ENCODE measurements around the gene PHF19.

Gene PHF19

GRCh38 chr9:120892748-120893610 is 16.0 kb upstream of the PHF19 start:
- in situ Hi-C loops (cut with HindIII; ENCODE audit: low sequenced_read_pairs): no loop called here

GRCh38 chr9:120891884-120892747 is 15.1 kb upstream of the PHF19 start:
- in situ Hi-C loops (cut with HindIII; ENCODE audit: low sequenced_read_pairs): no loop called here

DNA sequence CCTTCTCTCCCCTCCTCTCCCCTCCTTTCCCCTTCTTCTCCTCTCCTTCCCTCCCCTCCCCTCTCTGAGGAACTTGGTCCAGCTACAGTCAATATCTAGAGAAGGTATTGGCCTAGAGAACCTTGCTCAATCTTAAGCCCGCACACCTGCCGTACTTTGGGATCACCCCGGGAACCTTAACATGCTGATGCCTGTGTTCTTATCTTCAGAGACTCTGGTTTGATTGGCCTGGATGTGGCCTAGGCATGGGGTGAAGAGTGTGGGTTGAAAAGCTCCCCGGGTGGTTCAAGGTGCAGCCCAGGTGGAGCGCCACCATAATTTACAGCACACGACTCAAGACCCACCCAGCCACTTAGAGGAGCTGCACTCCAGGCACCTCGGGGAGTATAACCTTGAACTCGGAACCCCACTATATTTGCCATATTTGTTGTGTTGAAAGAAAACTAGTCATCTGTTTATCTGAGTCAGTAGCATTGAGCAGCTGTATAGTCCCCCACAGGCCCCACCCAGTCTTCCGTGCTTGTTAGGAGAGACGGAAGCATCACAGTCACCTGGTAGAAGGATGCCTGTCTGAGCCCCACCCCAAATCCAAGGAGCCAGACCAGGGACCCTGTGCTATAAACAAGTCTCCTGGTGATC is 14.4 kb upstream of the PHF19 start:
- in situ Hi-C loops (cut with HindIII; ENCODE audit: low sequenced_read_pairs): no loop called here

DNA sequence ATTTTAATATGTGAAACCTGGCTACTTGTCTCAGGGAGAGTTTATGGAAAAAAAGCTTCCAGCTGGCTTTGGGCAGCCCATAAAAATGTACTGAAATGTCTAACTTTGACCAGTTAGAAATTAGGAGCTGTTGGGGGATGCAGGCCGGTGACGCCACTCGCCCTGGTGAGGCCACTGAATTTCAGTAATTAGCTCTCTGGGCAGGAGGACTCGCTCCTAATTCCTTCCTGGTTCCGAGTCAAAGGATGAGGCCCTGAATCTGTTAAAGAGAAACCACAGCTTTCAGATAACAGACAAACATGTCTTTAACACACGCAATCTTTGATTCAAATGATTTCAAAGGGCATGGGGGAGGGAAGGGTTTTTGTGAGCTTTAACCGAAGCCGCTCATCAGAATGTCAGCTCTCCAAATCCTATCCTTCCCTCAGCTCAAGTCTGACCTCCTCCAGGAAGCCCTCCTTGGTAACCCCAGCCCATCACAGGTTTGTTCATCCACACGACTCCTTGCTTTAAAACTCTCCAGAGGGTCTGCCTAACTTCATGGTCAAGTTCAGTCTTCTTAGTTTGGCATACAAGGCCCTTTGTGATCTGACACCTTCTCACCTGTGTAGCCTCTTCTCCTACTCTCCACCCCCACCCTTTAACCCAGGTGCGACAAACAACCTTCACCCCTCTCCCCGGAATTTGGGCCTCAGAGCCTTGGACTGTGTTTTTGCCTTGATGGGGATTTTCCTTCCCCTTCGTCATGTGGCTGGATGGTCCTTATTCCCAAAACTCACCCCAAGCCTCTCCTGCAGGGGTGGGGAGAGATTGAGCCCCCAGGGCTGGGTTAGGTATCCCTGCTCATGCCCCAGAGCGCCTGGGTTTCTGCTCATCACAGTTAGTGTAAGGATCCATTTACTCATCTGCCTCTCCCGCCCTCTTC is 13.6 kb upstream of the PHF19 start:
- in situ Hi-C loops (cut with HindIII; ENCODE audit: low sequenced_read_pairs): no loop called here

DNA sequence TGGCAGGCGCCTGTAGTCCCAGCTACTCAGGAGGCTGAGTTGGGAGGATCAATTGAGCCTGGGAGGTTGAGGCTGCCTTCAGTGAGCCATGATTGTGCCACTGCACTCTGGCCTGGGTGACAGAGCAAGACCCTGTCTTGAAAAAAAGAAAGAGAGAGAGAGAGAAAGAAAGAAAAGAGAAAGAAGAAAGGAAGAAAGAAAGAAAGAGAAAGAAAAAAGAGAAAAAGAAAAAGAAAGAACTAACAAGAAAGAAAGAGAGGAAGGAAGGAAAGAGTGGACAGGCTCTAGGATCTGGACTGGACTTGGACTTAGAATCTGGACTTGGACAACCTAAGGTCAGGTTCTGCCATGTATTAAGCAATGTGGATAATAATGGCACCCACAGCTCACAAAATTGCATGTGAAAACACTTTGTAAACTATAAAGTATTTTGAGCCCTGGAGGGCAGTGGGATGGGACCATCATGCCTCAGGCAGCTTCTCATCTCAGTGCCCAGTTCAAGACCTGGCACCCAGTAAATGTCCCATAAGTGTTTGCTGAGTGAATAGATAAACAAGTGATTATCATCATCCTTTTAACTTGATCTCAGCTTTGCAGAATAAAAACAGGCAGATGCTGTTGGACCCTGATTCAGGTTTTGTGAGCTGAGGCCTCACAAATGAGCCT is 12.8 kb upstream of the PHF19 start:
- in situ Hi-C loops (cut with HindIII; ENCODE audit: low sequenced_read_pairs): no loop called here

- in situ Hi-C loops (cut with HindIII; ENCODE audit: low sequenced_read_pairs): no loop called here
These were observed 11.6 kb upstream of the PHF19 start for GRCh38 chr9:120888626-120889025.

GRCh38 chr9:120886490-120886967 is 9.5 kb upstream of the PHF19 start:
- in situ Hi-C loops (cut with HindIII; ENCODE audit: low sequenced_read_pairs): no loop called here

- in situ Hi-C loops (cut with HindIII; ENCODE audit: low sequenced_read_pairs): no loop called here
These were observed 9.0 kb upstream of the PHF19 start for GRCh38 chr9:120885958-120886357.

DNA sequence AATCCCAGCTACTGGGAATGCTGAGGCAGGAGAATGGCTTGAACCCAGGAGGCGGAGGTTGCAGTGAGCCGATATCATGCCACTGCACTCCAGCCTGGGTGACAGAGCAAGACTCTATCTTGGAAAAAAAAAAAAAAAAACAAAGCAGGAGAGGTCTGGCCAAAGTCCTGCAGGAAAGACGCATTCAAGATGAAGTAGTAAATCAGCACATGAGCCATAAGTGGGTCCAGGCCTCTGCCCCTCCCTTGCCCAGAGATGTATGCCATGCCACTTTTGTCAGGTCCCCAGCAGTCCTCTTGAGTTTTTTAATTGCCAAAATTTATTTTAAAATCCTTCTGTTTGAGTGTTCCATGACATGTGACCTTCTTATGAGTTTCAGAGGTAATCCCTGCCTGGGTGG is 8.5 kb upstream of the PHF19 start:
- in situ Hi-C loops (cut with HindIII; ENCODE audit: low sequenced_read_pairs): no loop called here

- in situ Hi-C loops (cut with HindIII; ENCODE audit: low sequenced_read_pairs): no loop called here
These were observed 6.6 kb upstream of the PHF19 start for GRCh38 chr9:120883608-120883996.

DNA sequence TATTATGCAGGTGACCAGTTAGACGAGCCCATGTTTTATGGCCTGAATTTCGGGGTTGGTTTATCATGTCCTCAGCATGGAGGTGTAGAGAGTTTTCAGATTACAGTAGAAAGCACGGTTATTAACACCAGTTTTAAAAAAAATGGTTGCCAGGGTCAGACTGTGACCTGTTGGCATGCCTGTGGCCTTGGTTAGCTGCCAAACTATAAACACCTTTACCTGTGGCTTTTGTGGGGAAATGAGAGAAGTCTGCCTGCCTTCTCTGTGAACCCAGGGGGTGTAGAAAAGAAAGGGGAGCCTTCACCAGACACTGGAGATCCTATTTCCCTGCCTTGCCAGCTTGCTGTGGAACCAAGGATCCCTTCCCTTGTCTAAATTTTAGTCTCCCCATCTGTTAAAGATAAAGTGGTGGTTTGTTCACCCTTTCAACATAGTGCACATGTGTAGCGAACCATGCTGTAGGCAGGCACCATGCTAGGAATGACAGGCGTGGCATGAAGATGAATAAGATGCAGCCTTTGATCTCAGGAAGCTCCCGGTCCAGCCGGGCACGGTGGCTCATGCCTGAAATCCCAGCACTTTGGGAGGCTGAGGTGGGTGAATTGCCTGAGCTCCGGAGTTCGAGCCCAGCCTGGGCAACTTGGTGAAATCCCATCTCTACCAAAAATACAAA is 6.1 kb upstream of the PHF19 start:
- in situ Hi-C loops (cut with HindIII; ENCODE audit: low sequenced_read_pairs): no loop called here

- in situ Hi-C loops (cut with HindIII; ENCODE audit: low sequenced_read_pairs): loop anchor here (5.0 kb wide), 1 partner anchor 48 kb away; the partner anchor contains the start of gene TRAF1
These were observed 2.5 kb upstream of the PHF19 start for GRCh38 chr9:120879446-120879845.

- in situ Hi-C loops (cut with HindIII; ENCODE audit: low sequenced_read_pairs): loop anchor here (5.0 kb wide), 1 partner anchor 49 kb away; the partner anchor contains the start of gene TRAF1
These were observed 1.5 kb upstream of the PHF19 start for GRCh38 chr9:120878188-120879130.

DNA sequence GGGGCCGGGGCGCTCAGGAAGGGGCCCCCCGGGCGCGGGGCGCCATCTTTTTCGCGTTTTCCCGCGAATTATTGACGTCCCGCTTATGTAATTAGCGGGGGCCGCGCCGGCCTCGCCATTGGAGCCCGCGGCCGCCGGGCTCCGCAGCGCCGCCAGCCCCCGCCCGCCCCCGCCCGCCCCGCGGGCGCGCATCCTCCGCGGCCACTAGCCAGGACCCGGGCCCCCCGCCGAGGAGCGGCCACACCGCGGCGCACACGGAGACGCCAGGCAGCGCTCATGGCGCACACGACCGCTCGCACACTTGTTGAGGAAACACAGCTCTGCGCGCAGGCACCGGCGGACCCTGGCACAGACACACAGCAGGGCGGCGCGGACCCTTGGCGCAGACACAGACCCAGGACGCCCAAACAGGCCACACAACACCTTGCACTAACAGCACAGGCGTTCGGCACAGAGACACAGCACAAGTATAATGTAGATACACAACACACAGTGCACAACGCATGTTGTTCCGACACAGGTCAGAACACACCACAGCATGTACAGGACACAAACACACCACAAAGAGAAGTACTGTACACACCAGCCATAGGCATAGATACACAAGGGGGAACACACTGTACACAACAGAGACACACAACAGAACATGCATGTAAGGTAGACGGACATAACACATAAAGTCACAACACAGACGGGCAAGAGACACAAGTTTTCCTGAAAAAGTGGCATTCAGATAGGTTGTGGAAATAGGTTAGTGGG is 467 bp upstream of the PHF19 start:
- in situ Hi-C loops (cut with HindIII; ENCODE audit: low sequenced_read_pairs): loop anchor here (5.0 kb wide), 1 partner anchor 50 kb away; the partner anchor contains the start of gene TRAF1

DNA sequence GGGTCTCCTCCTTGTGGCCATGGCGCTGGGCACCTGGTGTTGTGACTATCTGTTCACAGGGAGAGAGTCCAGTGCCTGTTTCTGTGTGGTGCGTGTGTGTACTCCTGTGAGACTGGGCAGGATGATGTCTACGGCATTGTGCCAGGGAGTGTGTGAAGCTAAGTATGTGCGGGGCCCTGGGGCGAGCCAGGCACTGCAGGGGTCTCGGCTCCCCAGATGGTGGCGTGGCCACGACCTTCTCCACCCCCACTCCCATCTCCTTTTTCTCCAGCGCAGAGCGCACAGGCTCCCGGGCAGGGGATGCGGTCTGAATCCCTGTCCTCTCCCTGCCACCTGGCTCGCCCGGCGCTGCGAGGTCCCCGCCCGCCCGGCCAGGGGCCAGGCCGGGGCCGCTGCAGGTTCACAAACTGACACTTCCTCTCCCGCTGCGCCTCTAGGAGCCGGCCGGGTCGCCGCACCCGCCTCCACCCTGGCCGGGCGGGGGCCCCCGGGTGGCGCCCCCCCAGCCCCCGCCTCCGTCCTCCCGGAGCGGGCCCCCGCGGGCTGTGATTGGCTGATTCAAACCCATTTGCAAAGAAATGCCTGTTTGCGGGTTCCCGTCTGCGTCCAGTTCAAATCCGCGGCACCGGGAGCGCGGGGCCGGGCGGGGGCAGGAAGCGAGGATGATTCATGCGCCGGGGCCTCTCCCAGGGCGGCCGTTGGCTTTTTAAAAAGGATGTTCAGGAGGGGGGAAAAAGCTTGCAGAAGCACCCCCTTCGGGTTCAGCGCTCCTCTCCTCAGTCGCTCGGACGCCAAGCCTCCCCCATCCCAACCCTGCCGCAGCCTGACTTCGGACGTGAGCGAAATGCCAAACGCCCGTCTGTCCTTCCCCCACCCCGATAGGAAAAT is 790 bp downstream of the PHF19 start:
- in situ Hi-C loops (cut with HindIII; ENCODE audit: low sequenced_read_pairs): loop anchor here (5.0 kb wide), 1 partner anchor 51 kb away; the partner anchor contains the start of gene TRAF1

GRCh38 chr9:120875643-120875953 is 1.4 kb downstream of the PHF19 start:
- in situ Hi-C loops (cut with HindIII; ENCODE audit: low sequenced_read_pairs): loop anchor here (5.0 kb wide), 1 partner anchor 52 kb away; the partner anchor contains the start of gene TRAF1
